ENCODE results near the gene NID2. TPM values are rescaled to one million over a fixed set of nuclear protein-coding genes. Genes with fewer than 3 reads are reported as not detected.

The NID2 gene
- total RNA-seq, 1 experiment from 2014 or later = 6.6 TPM

DNA sequence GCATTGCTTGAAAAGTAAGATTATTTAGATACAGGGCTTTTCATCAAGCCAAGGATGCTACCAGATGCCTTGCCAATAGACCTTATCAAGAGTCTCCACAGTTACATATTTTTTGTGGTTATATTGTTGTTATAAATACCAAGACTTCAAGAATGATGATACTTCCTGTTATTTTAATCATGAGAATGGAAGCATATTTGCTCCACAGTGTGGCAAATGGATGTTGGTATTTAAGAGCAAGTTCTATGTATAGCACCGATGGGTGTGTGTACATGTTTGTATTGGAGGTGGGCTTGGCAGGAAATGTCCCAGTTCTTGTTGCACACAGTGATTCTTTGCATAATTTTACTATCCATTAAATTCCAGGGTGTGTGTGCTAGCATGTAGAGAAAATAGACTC is 4.4 kb upstream of the NID2 start:
- H3K23ac ChIP-seq (ENCODE audit: insufficient read length, low read depth, low read length) = no peak overlapping the region
- no peak overlapping the region for H4K5ac ChIP-seq (ENCODE audit: insufficient read length, low read depth, low read length)
- no CpG with 5 or more reads among the region's 1 CpG for WGBS (ENCODE audit: extremely low coverage, insufficient read length, low lambda C conversion rate)
- no peak overlapping the region for H3K14ac ChIP-seq (ENCODE audit: insufficient read depth, low read length)
- no peak overlapping the region for H2BK5ac ChIP-seq (ENCODE audit: insufficient read length, low read length)
- no peaks in the 10 kb centered on the region for H3K79me1 ChIP-seq (ENCODE audit: insufficient read depth, low read depth, low read length, poor library complexity, severe bottlenecking)
- H3K27me3 Mint-ChIP-seq (ENCODE audit: low read depth) = peaks cover 43% of the 10 kb centered on the region
- H2AFZ ChIP-seq (ENCODE audit: low read length) = no peak overlapping the region
- H3K4me2 ChIP-seq (ENCODE audit: insufficient read depth, insufficient read length, low read length) = no peak overlapping the region
- H4K91ac ChIP-seq (ENCODE audit: insufficient read length, low read depth, low read length) = no peak overlapping the region
- no peak overlapping the region for H2BK15ac ChIP-seq (ENCODE audit: low read depth, low read length)
- no peak overlapping the region for H2AK5ac ChIP-seq (ENCODE audit: insufficient read length, low read length)
- TF ChIP-seq, protein P1, sequence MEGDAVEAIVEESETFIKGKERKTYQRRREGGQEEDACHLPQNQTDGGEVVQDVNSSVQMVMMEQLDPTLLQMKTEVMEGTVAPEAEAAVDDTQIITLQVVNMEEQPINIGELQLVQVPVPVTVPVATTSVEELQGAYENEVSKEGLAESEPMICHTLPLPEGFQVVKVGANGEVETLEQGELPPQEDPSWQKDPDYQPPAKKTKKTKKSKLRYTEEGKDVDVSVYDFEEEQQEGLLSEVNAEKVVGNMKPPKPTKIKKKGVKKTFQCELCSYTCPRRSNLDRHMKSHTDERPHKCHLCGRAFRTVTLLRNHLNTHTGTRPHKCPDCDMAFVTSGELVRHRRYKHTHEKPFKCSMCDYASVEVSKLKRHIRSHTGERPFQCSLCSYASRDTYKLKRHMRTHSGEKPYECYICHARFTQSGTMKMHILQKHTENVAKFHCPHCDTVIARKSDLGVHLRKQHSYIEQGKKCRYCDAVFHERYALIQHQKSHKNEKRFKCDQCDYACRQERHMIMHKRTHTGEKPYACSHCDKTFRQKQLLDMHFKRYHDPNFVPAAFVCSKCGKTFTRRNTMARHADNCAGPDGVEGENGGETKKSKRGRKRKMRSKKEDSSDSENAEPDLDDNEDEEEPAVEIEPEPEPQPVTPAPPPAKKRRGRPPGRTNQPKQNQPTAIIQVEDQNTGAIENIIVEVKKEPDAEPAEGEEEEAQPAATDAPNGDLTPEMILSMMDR (conservative IDR thresholded peaks at IDR 0.05) = no peak
- no peak overlapping the region for H2BK20ac ChIP-seq (ENCODE audit: low read depth, low read length, poor library complexity, severe bottlenecking)
- H3K4me1 Mint-ChIP-seq = peaks cover 13 to 21% of the 10 kb centered on the region in 2 experiments
- H4K8ac ChIP-seq (replicated peaks; ENCODE audit: insufficient read length, low read depth, low read length) = no peak overlapping the region
- H3T11ph ChIP-seq (ENCODE audit: low read length) = no peak overlapping the region
- H3K4ac ChIP-seq (ENCODE audit: low read depth, low read length) = no peak overlapping the region
- no peaks in the 10 kb centered on the region for H4K20me1 ChIP-seq (ENCODE audit: control insufficient read depth, insufficient read depth, insufficient read length)
- peaks cover 4% of the 10 kb centered on the region for H3K23me2 ChIP-seq (ENCODE audit: insufficient read length, low read depth, low read length, poor library complexity, severe bottlenecking)
- no peak for DNase-seq
- H3K4me3 Mint-ChIP-seq = no peak overlapping the region
- H3K9me3 ChIP-seq (ENCODE audit: control insufficient read depth, low read depth, low read length) = no peaks in the 10 kb centered on the region
- no peak overlapping the region for H3K9ac ChIP-seq (ENCODE audit: extremely low read depth, insufficient read length, low read length)
- H3K56ac ChIP-seq (ENCODE audit: insufficient read length, low read depth, low read length) = no peak overlapping the region
- no peak overlapping the region for H3K27ac Mint-ChIP-seq
- H3K4me1 ChIP-seq (ENCODE audit: insufficient read depth, low read length) = no peaks in the 10 kb centered on the region
- no peaks in the 10 kb centered on the region for H3K9me3 Mint-ChIP-seq
- H2BK120ac ChIP-seq (ENCODE audit: low read depth, low read length, poor library complexity, severe bottlenecking) = no peak overlapping the region
- no peak overlapping the region for H3K18ac ChIP-seq (ENCODE audit: insufficient read length, low read depth, low read length)
- no peaks in the 10 kb centered on the region for H3K36me3 Mint-ChIP-seq (ENCODE audit: insufficient read depth in 1 of 3, low read depth in 3 of 3)
- H2BK12ac ChIP-seq (ENCODE audit: insufficient read length, low read depth, low read length) = no peak overlapping the region
- H3K27ac ChIP-seq (ENCODE audit: insufficient read length, low read depth, low read length) = no peak overlapping the region
- no peaks in the 10 kb centered on the region for H3K79me2 ChIP-seq (ENCODE audit: insufficient read depth, low read length)
- H3K27me3 ChIP-seq (ENCODE audit: insufficient read depth, low read length) = peaks cover 7% of the 10 kb centered on the region; the same call in 1 of the 2 replicates

All from H9 (cell line).